ENCODE measurements around the gene TAAR8. TPM values are rescaled to one million over a fixed set of nuclear protein-coding genes. Genes with fewer than 3 reads are reported as not detected.

The TAAR8 gene, protein sequence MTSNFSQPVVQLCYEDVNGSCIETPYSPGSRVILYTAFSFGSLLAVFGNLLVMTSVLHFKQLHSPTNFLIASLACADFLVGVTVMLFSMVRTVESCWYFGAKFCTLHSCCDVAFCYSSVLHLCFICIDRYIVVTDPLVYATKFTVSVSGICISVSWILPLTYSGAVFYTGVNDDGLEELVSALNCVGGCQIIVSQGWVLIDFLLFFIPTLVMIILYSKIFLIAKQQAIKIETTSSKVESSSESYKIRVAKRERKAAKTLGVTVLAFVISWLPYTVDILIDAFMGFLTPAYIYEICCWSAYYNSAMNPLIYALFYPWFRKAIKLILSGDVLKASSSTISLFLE
- not detected for total RNA-seq

DNA sequence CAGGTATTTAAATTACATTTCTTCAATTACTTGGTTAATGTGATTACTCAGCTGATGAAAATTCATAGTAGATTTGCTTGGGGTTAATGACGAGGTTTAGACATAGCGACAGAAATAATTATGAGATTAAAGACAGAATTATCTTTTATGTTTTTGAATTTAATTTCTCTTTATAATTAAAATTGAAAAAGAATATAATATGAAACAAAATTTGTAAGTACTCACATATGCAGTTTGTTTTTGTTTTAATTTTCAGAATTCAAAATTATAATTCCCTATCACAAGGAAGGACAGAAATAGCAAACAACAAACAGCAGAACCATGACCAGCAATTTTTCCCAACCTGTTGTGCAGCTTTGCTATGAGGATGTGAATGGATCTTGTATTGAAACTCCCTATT, at the start of gene TAAR8:
Gene TAAR8, plus strand, starts transcription at position 301 of the 400 bp plus-strand sequence. Its CDS starts 21 bp downstream, at position 322.
- no peak for TF ChIP-seq POLR2AphosphoS5 (IDR thresholded peaks at IDR 0.05)
- TF ChIP-seq POLR2A (IDR thresholded peaks at IDR 0.05), result no peak
- TF ChIP-seq, protein P1, sequence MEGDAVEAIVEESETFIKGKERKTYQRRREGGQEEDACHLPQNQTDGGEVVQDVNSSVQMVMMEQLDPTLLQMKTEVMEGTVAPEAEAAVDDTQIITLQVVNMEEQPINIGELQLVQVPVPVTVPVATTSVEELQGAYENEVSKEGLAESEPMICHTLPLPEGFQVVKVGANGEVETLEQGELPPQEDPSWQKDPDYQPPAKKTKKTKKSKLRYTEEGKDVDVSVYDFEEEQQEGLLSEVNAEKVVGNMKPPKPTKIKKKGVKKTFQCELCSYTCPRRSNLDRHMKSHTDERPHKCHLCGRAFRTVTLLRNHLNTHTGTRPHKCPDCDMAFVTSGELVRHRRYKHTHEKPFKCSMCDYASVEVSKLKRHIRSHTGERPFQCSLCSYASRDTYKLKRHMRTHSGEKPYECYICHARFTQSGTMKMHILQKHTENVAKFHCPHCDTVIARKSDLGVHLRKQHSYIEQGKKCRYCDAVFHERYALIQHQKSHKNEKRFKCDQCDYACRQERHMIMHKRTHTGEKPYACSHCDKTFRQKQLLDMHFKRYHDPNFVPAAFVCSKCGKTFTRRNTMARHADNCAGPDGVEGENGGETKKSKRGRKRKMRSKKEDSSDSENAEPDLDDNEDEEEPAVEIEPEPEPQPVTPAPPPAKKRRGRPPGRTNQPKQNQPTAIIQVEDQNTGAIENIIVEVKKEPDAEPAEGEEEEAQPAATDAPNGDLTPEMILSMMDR (IDR thresholded peaks at IDR 0.05), result no peak
- no peak for TF ChIP-seq EP300 (IDR thresholded peaks at IDR 0.05)
- no peaks in the 10 kb centered on the region for H3K9me3 ChIP-seq
- H3K4me3 ChIP-seq, result no peak within 1 kb of the TSS
- no peaks in the 10 kb centered on the region for H3K4me1 ChIP-seq
- 87% methylated on average over 2 of the region's 2 CpGs for WGBS
- H3K27me3 ChIP-seq, result peaks cover 9% of the 10 kb centered on the region
- no peaks in the 10 kb centered on the region for H3K36me3 ChIP-seq
- no peak within 1 kb of the TSS for H3K27ac ChIP-seq
- DNase-seq (ENCODE audit: low spot score in 2 of 2), result no peak

DNA sequence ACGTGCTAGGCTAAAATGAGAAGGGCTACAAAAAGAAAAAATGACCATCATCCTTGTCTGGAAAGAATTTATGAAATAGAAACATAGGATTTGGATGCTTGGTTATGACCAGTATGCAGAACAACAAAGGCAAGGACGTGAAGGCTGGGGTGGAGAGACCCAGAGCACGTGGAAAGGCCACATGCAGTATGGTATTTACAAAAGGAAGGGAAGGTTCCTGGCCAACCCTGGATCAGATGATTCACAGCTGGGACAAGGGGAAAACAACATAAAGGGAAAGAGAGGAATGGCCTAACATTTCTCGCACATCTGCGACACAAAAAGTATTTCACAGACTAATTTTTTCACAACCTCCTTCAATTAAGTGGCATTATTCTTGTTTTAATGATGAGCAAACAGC, 47.7 kb upstream of the TAAR8 start:
- no peak for DNase-seq (ENCODE audit: low spot score in 2 of 2)
- Histone ChIP-seq H3K4me3 (no peak overlapping the region), H3K4me1 (peaks cover 38% of the 10 kb centered on the region), H3K27me3 (no peaks in the 10 kb centered on the region), H3K27ac (no peak overlapping the region), H3K36me3 (peaks cover 26% of the 10 kb centered on the region), H3K9me3 (no peaks in the 10 kb centered on the region)
- 80% methylated on average over 5 of the region's 5 CpGs for whole genome bisulfite sequencing
- no peak for TF ChIP-seq POLR2AphosphoS5 (IDR thresholded peaks at IDR 0.05)
- TF ChIP-seq EP300 (IDR thresholded peaks at IDR 0.05), result no peak
- no peak for TF ChIP-seq POLR2A (IDR thresholded peaks at IDR 0.05)
- TF ChIP-seq, protein P1 (IDR thresholded peaks at IDR 0.05), result no peak

DNA sequence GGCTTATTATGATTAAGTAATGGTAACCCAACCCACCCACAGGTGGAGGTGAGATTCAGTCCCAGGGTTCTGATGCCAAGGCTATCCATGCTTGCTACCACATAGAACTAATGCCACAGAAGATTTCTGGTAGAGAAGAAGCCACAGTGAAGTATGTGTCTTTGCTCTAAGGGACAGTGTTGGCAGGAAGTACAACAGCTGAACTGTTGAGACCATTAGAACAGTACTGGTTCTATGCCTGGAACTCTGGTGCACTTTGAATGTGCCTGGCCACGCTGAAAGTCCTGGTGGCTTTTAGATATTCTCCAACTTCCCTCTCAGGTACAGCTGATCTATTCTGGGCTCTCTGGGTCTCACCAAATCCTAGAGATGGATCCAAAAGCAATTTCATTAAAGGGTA, 47.3 kb upstream of the TAAR8 start:
- no peak for DNase-seq (ENCODE audit: low spot score in 2 of 2)
- H3K36me3 ChIP-seq, result peaks cover 26% of the 10 kb centered on the region
- no peaks in the 10 kb centered on the region for H3K27me3 ChIP-seq
- peaks cover 38% of the 10 kb centered on the region for H3K4me1 ChIP-seq
- no peak overlapping the region for H3K27ac ChIP-seq
- H3K4me3 ChIP-seq, result no peak overlapping the region
- no peaks in the 10 kb centered on the region for H3K9me3 ChIP-seq
- TF ChIP-seq, protein P1 (IDR thresholded peaks at IDR 0.05), result no peak
- no peak for TF ChIP-seq POLR2A (IDR thresholded peaks at IDR 0.05)
- TF ChIP-seq EP300 (IDR thresholded peaks at IDR 0.05), result no peak
- TF ChIP-seq POLR2AphosphoS5 (IDR thresholded peaks at IDR 0.05), result no peak
- 100% methylated on average over 1 of the region's 1 CpG for WGBS

DNA sequence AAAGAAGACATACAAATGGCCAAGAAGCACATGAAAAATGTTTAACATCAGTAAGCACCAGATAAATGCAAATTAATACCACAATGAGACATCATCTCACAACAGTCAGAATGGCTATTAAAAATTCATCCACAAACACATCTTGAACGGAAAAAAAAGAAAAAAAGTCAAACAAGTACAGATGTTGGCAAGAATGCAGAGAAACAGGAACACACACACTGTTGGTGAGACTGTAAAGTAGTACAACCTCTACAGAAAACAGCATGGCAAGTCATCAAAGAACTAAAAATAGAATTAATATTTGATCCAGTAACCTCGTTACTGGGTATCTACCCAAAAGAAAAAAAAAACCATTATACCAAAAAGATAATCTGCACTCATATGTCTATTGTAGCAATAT, 46.0 kb upstream of the TAAR8 start:
- Histone ChIP-seq H3K36me3 (peaks cover 19% of the 10 kb centered on the region), H3K9me3 (no peaks in the 10 kb centered on the region), H3K27ac (no peak overlapping the region), H3K4me3 (no peak overlapping the region), H3K27me3 (no peaks in the 10 kb centered on the region), H3K4me1 (peaks cover 48% of the 10 kb centered on the region)
- no peak for DNase-seq (ENCODE audit: low spot score in 2 of 2)
- TF ChIP-seq, protein P1 (IDR thresholded peaks at IDR 0.05), result no peak
- TF ChIP-seq POLR2A (IDR thresholded peaks at IDR 0.05), result no peak
- 41% methylated on average over 2 of the region's 2 CpGs for WGBS

DNA sequence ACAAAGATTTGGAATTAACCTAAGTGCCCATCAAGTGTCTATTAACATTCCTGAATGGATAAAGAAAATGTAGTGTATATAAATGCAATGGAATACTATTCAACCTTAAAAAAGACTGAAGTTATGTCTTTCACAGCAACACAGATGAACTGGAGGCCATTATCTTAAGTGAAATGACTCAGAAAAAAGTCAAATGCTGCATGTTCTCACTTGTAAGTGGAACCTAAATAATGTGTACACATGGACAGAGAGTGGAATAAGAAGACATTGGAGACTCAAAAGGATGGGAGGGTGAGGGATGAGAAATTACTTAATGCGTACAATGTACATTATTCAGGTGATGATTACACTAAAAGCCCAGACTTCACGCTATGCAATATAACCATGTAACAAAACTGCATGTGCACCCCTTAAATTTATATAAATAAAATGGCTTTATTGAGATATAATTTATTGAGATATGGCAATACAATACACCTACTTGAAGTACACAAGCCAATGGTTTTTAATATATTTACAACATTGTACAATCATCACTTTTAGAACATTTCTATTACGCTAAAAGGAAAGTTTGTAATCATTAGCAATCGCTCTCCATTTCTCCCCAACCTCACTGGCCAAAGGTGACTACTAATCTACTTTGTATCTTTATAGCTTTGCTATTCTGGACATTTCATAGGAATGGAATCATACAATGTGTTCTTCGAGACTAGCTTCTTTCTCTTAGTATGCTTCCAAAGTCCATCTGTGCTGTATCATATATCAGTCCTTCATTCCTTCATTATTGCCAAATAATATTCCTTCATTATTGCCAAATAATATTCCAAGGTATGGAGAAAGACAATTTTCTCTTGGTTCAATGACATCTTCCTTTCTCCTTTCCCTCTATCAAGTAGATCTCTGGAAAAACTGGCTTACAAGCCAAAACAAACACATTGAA, 45.3 kb upstream of the TAAR8 start:
- Histone ChIP-seq H3K27ac (no peak overlapping the region), H3K36me3 (peaks cover 12% of the 10 kb centered on the region), H3K27me3 (no peaks in the 10 kb centered on the region), H3K9me3 (no peaks in the 10 kb centered on the region), H3K4me3 (no peak overlapping the region), H3K4me1 (peaks cover 54% of the 10 kb centered on the region)
- no peak for TF ChIP-seq POLR2A (IDR thresholded peaks at IDR 0.05)
- no peak for TF ChIP-seq EP300 (IDR thresholded peaks at IDR 0.05)
- TF ChIP-seq POLR2AphosphoS5 (IDR thresholded peaks at IDR 0.05), result no peak
- TF ChIP-seq, protein P1 (IDR thresholded peaks at IDR 0.05), result no peak
- 96% methylated on average over 5 of the region's 5 CpGs for WGBS
- DNase-seq (ENCODE audit: low spot score in 2 of 2), result no peak

All from suprapubic skin (tissue), 4 donors.